Neuron (in vitro differentiated cells): ENCODE results near the gene CDK5RAP2.

Experiments
- H2AFZ ChIP-seq: one replicate; pipeline ENCODE4 v1.6.1; 2013; ENCODE audit warnings: low read depth, mild to moderate bottlenecking, inconsistent platforms, low read length, moderate library complexity
- H3K27me3 ChIP-seq: one replicate; pipeline ENCODE4 v1.6.1; 2013; ENCODE audit warnings: low read length; ENCODE audit not compliant: insufficient read depth
- H3K36me3 ChIP-seq: one replicate; pipeline ENCODE4 v1.6.1; 2013; ENCODE audit warnings: low read length; ENCODE audit not compliant: insufficient read depth
- H3K4me1 ChIP-seq: one replicate; pipeline ENCODE4 v1.6.1; 2013; ENCODE audit warnings: low read length; ENCODE audit not compliant: insufficient read depth
- H3K4me3 ChIP-seq: 2 replicates; pipeline ENCODE4 v1.5.1; 2013; ENCODE audit warnings: mild to moderate bottlenecking, low read length, moderate library complexity
- H3K9me3 ChIP-seq: one replicate; pipeline ENCODE4 v1.6.1; 2013; ENCODE audit warnings: low read length

Gene CDK5RAP2

GRCh38 chr9:120375316-120375715 lies 204.7 kb downstream of the CDK5RAP2 start:
- Histone ChIP-seq H3K27me3 (no peaks in the 10 kb centered on the region), H2AFZ (no peak overlapping the region), H3K36me3 (no peaks in the 10 kb centered on the region), H3K9me3 (peaks cover 2% of the 10 kb centered on the region), H3K4me3 (no peak overlapping the region), H3K4me1 (no peaks in the 10 kb centered on the region)

- no peak overlapping the region for H2AFZ ChIP-seq
Measured at GRCh38 chr9:120374817-120375216, 205.2 kb downstream of the CDK5RAP2 start.

GRCh38 chr9:120374239-120374638 lies 205.7 kb downstream of the CDK5RAP2 start:
- Histone ChIP-seq H3K4me1 (no peaks in the 10 kb centered on the region), H3K4me3 (no peak overlapping the region), H3K9me3 (peaks cover 2% of the 10 kb centered on the region), H3K36me3 (no peaks in the 10 kb centered on the region), H2AFZ (no peak overlapping the region), H3K27me3 (no peaks in the 10 kb centered on the region)

More at GRCh38 chr9:120374817-120375216, 205.2 kb downstream of the CDK5RAP2 start:
- Histone ChIP-seq H3K4me1 (no peaks in the 10 kb centered on the region), H3K36me3 (no peaks in the 10 kb centered on the region), H3K27me3 (no peaks in the 10 kb centered on the region), H3K9me3 (peaks cover 2% of the 10 kb centered on the region), H3K4me3 (no peak overlapping the region)

- Histone ChIP-seq H3K9me3 (peaks cover 2% of the 10 kb centered on the region), H3K4me3 (no peak overlapping the region), H3K36me3 (no peaks in the 10 kb centered on the region), H3K27me3 (no peaks in the 10 kb centered on the region), H2AFZ (no peak overlapping the region), H3K4me1 (no peaks in the 10 kb centered on the region)
Measured at GRCh38 chr9:120372040-120372439, 207.9 kb downstream of the CDK5RAP2 start.

GRCh38 chr9:120369608-120370220 lies 210.3 kb downstream of the CDK5RAP2 start:
- H3K4me1 ChIP-seq, result no peaks in the 10 kb centered on the region
- H3K36me3 ChIP-seq, result no peaks in the 10 kb centered on the region
- H2AFZ ChIP-seq, result no peak overlapping the region
- H3K9me3 ChIP-seq, result no peaks in the 10 kb centered on the region
- no peak overlapping the region for H3K4me3 ChIP-seq
- H3K27me3 ChIP-seq, result no peaks in the 10 kb centered on the region

GRCh38 chr9:120368799-120369198 lies 211.2 kb downstream of the CDK5RAP2 start:
- H3K4me1 ChIP-seq, result no peaks in the 10 kb centered on the region
- H3K36me3 ChIP-seq, result no peaks in the 10 kb centered on the region
- no peaks in the 10 kb centered on the region for H3K9me3 ChIP-seq
- H3K4me3 ChIP-seq, result no peak overlapping the region
- H2AFZ ChIP-seq, result no peak overlapping the region
- no peaks in the 10 kb centered on the region for H3K27me3 ChIP-seq

- Histone ChIP-seq H3K27me3 (peaks cover 1% of the 10 kb centered on the region), H2AFZ (no peak overlapping the region), H3K4me3 (no peak overlapping the region), H3K4me1 (no peaks in the 10 kb centered on the region), H3K9me3 (no peaks in the 10 kb centered on the region), H3K36me3 (no peaks in the 10 kb centered on the region)
Measured at GRCh38 chr9:120366644-120367019, 213.3 kb downstream of the CDK5RAP2 start.

- H3K4me3 ChIP-seq, result no peak overlapping the region
- H2AFZ ChIP-seq, result no peak overlapping the region
- peaks cover 3% of the 10 kb centered on the region for H3K27me3 ChIP-seq
- H3K4me1 ChIP-seq, result no peaks in the 10 kb centered on the region
- no peaks in the 10 kb centered on the region for H3K9me3 ChIP-seq
- no peaks in the 10 kb centered on the region for H3K36me3 ChIP-seq
Measured at GRCh38 chr9:120365386-120365785, 214.6 kb downstream of the CDK5RAP2 start.

GRCh38 chr9:120363697-120364096 lies 216.3 kb downstream of the CDK5RAP2 start:
- Histone ChIP-seq H3K36me3 (no peaks in the 10 kb centered on the region), H3K27me3 (peaks cover 3% of the 10 kb centered on the region), H3K4me1 (no peaks in the 10 kb centered on the region), H3K4me3 (no peak overlapping the region), H3K9me3 (no peaks in the 10 kb centered on the region), H2AFZ (no peak overlapping the region)

- Histone ChIP-seq H3K4me1 (no peaks in the 10 kb centered on the region), H3K4me3 (no peak overlapping the region), H3K27me3 (peaks cover 3% of the 10 kb centered on the region), H2AFZ (no peak overlapping the region), H3K9me3 (no peaks in the 10 kb centered on the region), H3K36me3 (no peaks in the 10 kb centered on the region)
Measured at GRCh38 chr9:120362446-120362845, 217.5 kb downstream of the CDK5RAP2 start.

- peaks cover 3% of the 10 kb centered on the region for H3K27me3 ChIP-seq
- no peaks in the 10 kb centered on the region for H3K4me1 ChIP-seq
- H2AFZ ChIP-seq, result no peak overlapping the region
- H3K4me3 ChIP-seq, result no peak overlapping the region
- H3K9me3 ChIP-seq, result no peaks in the 10 kb centered on the region
- no peaks in the 10 kb centered on the region for H3K36me3 ChIP-seq
Measured at GRCh38 chr9:120361551-120361950, 218.4 kb downstream of the CDK5RAP2 start.

GRCh38 chr9:120360510-120360909 lies 219.5 kb downstream of the CDK5RAP2 start:
- Histone ChIP-seq H3K4me3 (no peak overlapping the region), H3K9me3 (no peaks in the 10 kb centered on the region), H3K27me3 (peaks cover 3% of the 10 kb centered on the region), H3K4me1 (no peaks in the 10 kb centered on the region), H3K36me3 (no peaks in the 10 kb centered on the region), H2AFZ (no peak overlapping the region)

GRCh38 chr9:120360046-120360445 lies 219.9 kb downstream of the CDK5RAP2 start:
- H3K27me3 ChIP-seq, result peaks cover 3% of the 10 kb centered on the region
- H3K9me3 ChIP-seq, result no peaks in the 10 kb centered on the region
- H3K36me3 ChIP-seq, result no peaks in the 10 kb centered on the region
- H3K4me3 ChIP-seq, result no peak overlapping the region
- H2AFZ ChIP-seq, result no peak overlapping the region
- H3K4me1 ChIP-seq, result no peaks in the 10 kb centered on the region

- no peak overlapping the region for H3K4me3 ChIP-seq
- H3K36me3 ChIP-seq, result no peaks in the 10 kb centered on the region
- no peak overlapping the region for H2AFZ ChIP-seq
- peaks cover 3% of the 10 kb centered on the region for H3K27me3 ChIP-seq
- H3K9me3 ChIP-seq, result no peaks in the 10 kb centered on the region
- no peaks in the 10 kb centered on the region for H3K4me1 ChIP-seq
Measured at GRCh38 chr9:120358877-120359276, 221.1 kb downstream of the CDK5RAP2 start.
